Spleen (tissue), 7 donors: ENCODE data around the gene KDM4B.

Experiments
- CTCF ChIP-seq, 11 experiments: fragments of 200-600 bp in 7 of 11; fragments of 450-650 bp in 4 of 11; sonication (generic) in 4 of 11; IDR thresholded peaks in 8 of 11; conservative IDR thresholded peaks in 3 of 11; 1 replicate in 7 of 11; 2 replicates in 4 of 11; pipeline versions ENCODE4 v1.4.0 to v1.8.0; 2016 to 2021; ENCODE audit warnings: antibody characterized with exemption in 11 of 11, inconsistent platforms in 4 of 11, mild to moderate bottlenecking in 1 of 11
- POLR2AphosphoS5 ChIP-seq, 3 donors: sonication (generic); formaldehyde crosslinking; IDR thresholded peaks; one replicate each; pipeline ENCODE4 v1.5.1; 2017; ENCODE audit warnings: antibody characterized with exemption in 3 of 3
- donor health status: DM: no; HTN: no; CAD: no; lungs with moderate emphysema.
- donor health status: DM: no; HTN: no; CAD: no.
- donor health status: DM: no; HTN: no; CAD: no.

- TF ChIP-seq CTCF (IDR thresholded peaks at IDR 0.05 in 8 of 11, conservative IDR thresholded peaks at IDR 0.05 in 3 of 11) (no peak), POLR2AphosphoS5 (IDR thresholded peaks at IDR 0.05) (no peak)
Measured at GRCh38 chr19:5186293-5187050, 217.6 kb downstream of the KDM4B start.
